GM19328 (cell line): ENCODE data around the gene TSG101.
A peak's percentile ranks its signal among the peaks of the same experiment; 100 is the strongest.

ENCODE experiments used
- ATAC-seq: cut with Tn5 transposase; IDR thresholded peaks from one replicate; pipeline ENCODE4 v1.9.1; 2021; ENCODE audit warnings: mild to moderate bottlenecking, moderate library complexity; ENCODE audit not compliant: unreplicated experiment

The TSG101 gene

GRCh38 chr11:18526521-18527296, at the start of gene TSG101:
Gene TSG101 (minus strand): TSS chr11:18526942. CDS start chr11:18526816, 126 bp downstream.
- peak; percentile 94 for ATAC-seq

GRCh38 chr11:18575361-18575760, 48.6 kb upstream of the TSG101 start:
- ATAC-seq, result no peak

GRCh38 chr11:18567081-18567480, 40.3 kb upstream of the TSG101 start:
- ATAC-seq, result no peak

GRCh38 chr11:18566406-18566805, 39.7 kb upstream of the TSG101 start:
- ATAC-seq, result no peak

GRCh38 chr11:18564149-18564548, 37.4 kb upstream of the TSG101 start:
- ATAC-seq, result no peak

- no peak for ATAC-seq
These were observed 36.5 kb upstream of the TSG101 start for GRCh38 chr11:18563090-18563730.

GRCh38 chr11:18548001-18548400, 21.3 kb upstream of the TSG101 start:
- ATAC-seq, result no peak

GRCh38 chr11:18540207-18541009, 13.7 kb upstream of the TSG101 start:
- ATAC-seq, result no peak

GRCh38 chr11:18536209-18536608, 9.5 kb upstream of the TSG101 start:
- ATAC-seq, result no peak

GRCh38 chr11:18534245-18534644, 7.5 kb upstream of the TSG101 start:
- ATAC-seq, result no peak

GRCh38 chr11:18533365-18533764, 6.6 kb upstream of the TSG101 start:
- no peak for ATAC-seq

GRCh38 chr11:18527512-18527911, 770 bp upstream of the TSG101 start:
- no peak for ATAC-seq

- ATAC-seq, result no peak
These were observed 617 bp downstream of the TSG101 start for GRCh38 chr11:18526130-18526520.

GRCh38 chr11:18524248-18524647, 2.5 kb downstream of the TSG101 start:
- no peak for ATAC-seq

GRCh38 chr11:18523084-18523483, 3.7 kb downstream of the TSG101 start:
- no peak for ATAC-seq

GRCh38 chr11:18522388-18522787, 4.4 kb downstream of the TSG101 start:
- no peak for ATAC-seq

GRCh38 chr11:18521122-18521521, 5.6 kb downstream of the TSG101 start:
- no peak for ATAC-seq

GRCh38 chr11:18502352-18502751, 24.4 kb downstream of the TSG101 start:
- ATAC-seq, result no peak

GRCh38 chr11:18501629-18502028, 25.1 kb downstream of the TSG101 start:
- ATAC-seq, result no peak

GRCh38 chr11:18498039-18498438, 28.7 kb downstream of the TSG101 start:
- ATAC-seq, result no peak

- no peak for ATAC-seq
These were observed 31.0 kb downstream of the TSG101 start for GRCh38 chr11:18495703-18496102.

GRCh38 chr11:18495271-18495670, 31.5 kb downstream of the TSG101 start:
- ATAC-seq, result no peak
